GM23248 (cell line): ENCODE data around the gene TMEM171.

ENCODE experiments used
- EZH2 ChIP-seq: fragments of 200-600 bp; sonication (generic); IDR thresholded peaks from 2 replicates; pipeline ENCODE4 v1.6.1; 2018; ENCODE audit warnings: antibody characterized with exemption, mild to moderate bottlenecking; ENCODE audit not compliant: insufficient read depth, poor library complexity, severe bottlenecking
- EZH2phosphoT487 ChIP-seq: fragments of 200-600 bp; sonication (generic); IDR thresholded peaks from 2 replicates; pipeline ENCODE4 v1.6.1; 2018; ENCODE audit warnings: antibody characterized with exemption, moderate library complexity, mild to moderate bottlenecking, low read depth; ENCODE audit not compliant: insufficient read depth

DNA sequence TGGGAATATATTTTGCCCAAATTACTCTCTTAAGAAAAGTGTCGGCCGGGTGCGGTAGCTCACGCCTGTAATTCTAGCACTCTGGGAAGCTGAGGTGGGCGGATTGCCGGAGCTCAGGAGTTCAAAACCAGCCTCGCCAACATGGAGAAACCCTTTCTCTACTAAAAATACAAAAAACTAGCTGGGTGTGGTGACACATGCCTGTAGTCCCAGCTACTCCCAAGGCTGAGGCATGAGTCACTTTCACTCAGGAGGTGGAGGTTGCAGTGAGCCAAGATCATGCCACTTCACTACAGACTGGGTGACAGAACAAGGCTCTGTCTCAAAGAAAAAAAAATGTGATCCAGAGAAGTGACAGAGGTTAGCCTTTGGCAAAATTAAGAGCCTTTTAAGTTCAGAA lies 26.4 kb upstream of the TMEM171 start:
- TF ChIP-seq EZH2phosphoT487: no peak
- no peak for TF ChIP-seq EZH2
